ENCODE measurements around the gene UPK3BL1.
"Not testable (repeated sequence)": the region's sequence is repeated elsewhere in the genome, so short reads cannot be mapped to it uniquely, and the experiment has no call there.

Gene UPK3BL1

GRCh38 chr7:102642691-102643090 is at the start of gene UPK3BL1:
Gene UPK3BL1, minus strand, starts transcription at chr7:102642791. Its CDS starts 50 bp downstream, at chr7:102642741.
- H3K4me1 ChIP-seq (ENCODE audit: control insufficient read depth, insufficient read depth, low read length); H3K9me3 ChIP-seq (ENCODE audit: control insufficient read depth, low read length); H3K9ac ChIP-seq (ENCODE audit: low read length); H3K4me3 ChIP-seq (ENCODE audit: low read length); H3K36me3 ChIP-seq (ENCODE audit: control insufficient read depth, insufficient read depth, low read length); H3K27me3 ChIP-seq (ENCODE audit: control insufficient read depth, insufficient read depth, low read length): not testable (repeated sequence)

GRCh38 chr7:102690602-102691001 is 48.0 kb upstream of the UPK3BL1 start:
- H3K36me3 ChIP-seq (ENCODE audit: control insufficient read depth, insufficient read depth, low read length); H3K4me1 ChIP-seq (ENCODE audit: control insufficient read depth, insufficient read depth, low read length); H3K9me3 ChIP-seq (ENCODE audit: control insufficient read depth, low read length); H3K27me3 ChIP-seq (ENCODE audit: control insufficient read depth, insufficient read depth, low read length); H3K9ac ChIP-seq (ENCODE audit: low read length); H3K4me3 ChIP-seq (ENCODE audit: low read length): not testable (repeated sequence)

GRCh38 chr7:102689436-102690282 is 47.1 kb upstream of the UPK3BL1 start:
- H3K36me3 ChIP-seq (ENCODE audit: control insufficient read depth, insufficient read depth, low read length); H3K9me3 ChIP-seq (ENCODE audit: control insufficient read depth, low read length); H3K9ac ChIP-seq (ENCODE audit: low read length); H3K4me1 ChIP-seq (ENCODE audit: control insufficient read depth, insufficient read depth, low read length); H3K27me3 ChIP-seq (ENCODE audit: control insufficient read depth, insufficient read depth, low read length); H3K4me3 ChIP-seq (ENCODE audit: low read length): not testable (repeated sequence)

GRCh38 chr7:102688299-102689036 is 45.9 kb upstream of the UPK3BL1 start:
- not testable (repeated sequence) for H3K9ac ChIP-seq (ENCODE audit: low read length); H3K4me1 ChIP-seq (ENCODE audit: control insufficient read depth, insufficient read depth, low read length); H3K36me3 ChIP-seq (ENCODE audit: control insufficient read depth, insufficient read depth, low read length); H3K27me3 ChIP-seq (ENCODE audit: control insufficient read depth, insufficient read depth, low read length); H3K4me3 ChIP-seq (ENCODE audit: low read length); H3K9me3 ChIP-seq (ENCODE audit: control insufficient read depth, low read length)

GRCh38 chr7:102682560-102682959 is 40.0 kb upstream of the UPK3BL1 start:
- H3K9me3 ChIP-seq (ENCODE audit: control insufficient read depth, low read length); H3K27me3 ChIP-seq (ENCODE audit: control insufficient read depth, insufficient read depth, low read length); H3K9ac ChIP-seq (ENCODE audit: low read length); H3K36me3 ChIP-seq (ENCODE audit: control insufficient read depth, insufficient read depth, low read length); H3K4me1 ChIP-seq (ENCODE audit: control insufficient read depth, insufficient read depth, low read length); H3K4me3 ChIP-seq (ENCODE audit: low read length): not testable (repeated sequence)

GRCh38 chr7:102680780-102681179 is 38.2 kb upstream of the UPK3BL1 start:
- H3K27me3 ChIP-seq (ENCODE audit: control insufficient read depth, insufficient read depth, low read length); H3K4me3 ChIP-seq (ENCODE audit: low read length); H3K9ac ChIP-seq (ENCODE audit: low read length); H3K36me3 ChIP-seq (ENCODE audit: control insufficient read depth, insufficient read depth, low read length); H3K4me1 ChIP-seq (ENCODE audit: control insufficient read depth, insufficient read depth, low read length); H3K9me3 ChIP-seq (ENCODE audit: control insufficient read depth, low read length): not testable (repeated sequence)

- not testable (repeated sequence) for H3K4me3 ChIP-seq (ENCODE audit: low read length); H3K27me3 ChIP-seq (ENCODE audit: control insufficient read depth, insufficient read depth, low read length); H3K4me1 ChIP-seq (ENCODE audit: control insufficient read depth, insufficient read depth, low read length); H3K9ac ChIP-seq (ENCODE audit: low read length); H3K9me3 ChIP-seq (ENCODE audit: control insufficient read depth, low read length); H3K36me3 ChIP-seq (ENCODE audit: control insufficient read depth, insufficient read depth, low read length)
Measured at GRCh38 chr7:102675545-102675944, 33.0 kb upstream of the UPK3BL1 start.

- not testable (repeated sequence) for H3K4me3 ChIP-seq (ENCODE audit: low read length); H3K36me3 ChIP-seq (ENCODE audit: control insufficient read depth, insufficient read depth, low read length); H3K27me3 ChIP-seq (ENCODE audit: control insufficient read depth, insufficient read depth, low read length); H3K4me1 ChIP-seq (ENCODE audit: control insufficient read depth, insufficient read depth, low read length); H3K9me3 ChIP-seq (ENCODE audit: control insufficient read depth, low read length); H3K9ac ChIP-seq (ENCODE audit: low read length)
Measured at GRCh38 chr7:102673447-102674067, 31.0 kb upstream of the UPK3BL1 start.

- H3K4me3 ChIP-seq (ENCODE audit: low read length); H3K27me3 ChIP-seq (ENCODE audit: control insufficient read depth, insufficient read depth, low read length); H3K36me3 ChIP-seq (ENCODE audit: control insufficient read depth, insufficient read depth, low read length); H3K9ac ChIP-seq (ENCODE audit: low read length); H3K9me3 ChIP-seq (ENCODE audit: control insufficient read depth, low read length); H3K4me1 ChIP-seq (ENCODE audit: control insufficient read depth, insufficient read depth, low read length): not testable (repeated sequence)
Measured at GRCh38 chr7:102671956-102672307, 29.3 kb upstream of the UPK3BL1 start.

GRCh38 chr7:102671166-102671955 is 28.8 kb upstream of the UPK3BL1 start, which contains the start of gene POLR2J2:
Gene POLR2J2, minus strand, starts transcription at chr7:102671663. Its CDS starts 62 bp downstream, at chr7:102671601.
- not testable (repeated sequence) for H3K4me1 ChIP-seq (ENCODE audit: control insufficient read depth, insufficient read depth, low read length); H3K4me3 ChIP-seq (ENCODE audit: low read length); H3K9ac ChIP-seq (ENCODE audit: low read length); H3K27me3 ChIP-seq (ENCODE audit: control insufficient read depth, insufficient read depth, low read length); H3K9me3 ChIP-seq (ENCODE audit: control insufficient read depth, low read length); H3K36me3 ChIP-seq (ENCODE audit: control insufficient read depth, insufficient read depth, low read length)

GRCh38 chr7:102667523-102667922 is 24.9 kb upstream of the UPK3BL1 start:
- not testable (repeated sequence) for H3K27me3 ChIP-seq (ENCODE audit: control insufficient read depth, insufficient read depth, low read length); H3K9ac ChIP-seq (ENCODE audit: low read length); H3K36me3 ChIP-seq (ENCODE audit: control insufficient read depth, insufficient read depth, low read length); H3K4me1 ChIP-seq (ENCODE audit: control insufficient read depth, insufficient read depth, low read length); H3K4me3 ChIP-seq (ENCODE audit: low read length); H3K9me3 ChIP-seq (ENCODE audit: control insufficient read depth, low read length)

- not testable (repeated sequence) for H3K9me3 ChIP-seq (ENCODE audit: control insufficient read depth, low read length); H3K27me3 ChIP-seq (ENCODE audit: control insufficient read depth, insufficient read depth, low read length); H3K36me3 ChIP-seq (ENCODE audit: control insufficient read depth, insufficient read depth, low read length); H3K9ac ChIP-seq (ENCODE audit: low read length); H3K4me1 ChIP-seq (ENCODE audit: control insufficient read depth, insufficient read depth, low read length); H3K4me3 ChIP-seq (ENCODE audit: low read length)
Measured at GRCh38 chr7:102666850-102667249, 24.3 kb upstream of the UPK3BL1 start.

Data from mucosa of stomach (tissue), 1 donor.